ENCODE data around the gene SYNE2. TPM values are rescaled to one million over a fixed set of nuclear protein-coding genes. Genes with fewer than 3 reads are reported as not detected.
"Not testable (repeated sequence)": the region's sequence is repeated elsewhere in the genome, so short reads cannot be mapped to it uniquely, and the experiment has no call there.

Gene SYNE2
- total RNA-seq (2014; rRNA removed; shearing (Covaris generic)) = 131 and 150 TPM in 2 replicates
- 212 and 232 TPM in 2 replicates for total RNA-seq (2022)
- percentile 91 among the genes with signal in this experiment for Bru-seq, nascent RNA
- percentile 93 among the genes with signal in this experiment for BruChase-seq, experiment 1, labeled RNA remaining after a 6-hour chase
- BruChase-seq, experiment 2, labeled RNA remaining after a 2-hour chase = percentile 89 among the genes with signal in this experiment
- long read RNA-seq, partial matches to known transcripts = 17 of 69 reads
- long read RNA-seq, other reads (novel, unspliced or antisense) = 52 of 69 reads

DNA sequence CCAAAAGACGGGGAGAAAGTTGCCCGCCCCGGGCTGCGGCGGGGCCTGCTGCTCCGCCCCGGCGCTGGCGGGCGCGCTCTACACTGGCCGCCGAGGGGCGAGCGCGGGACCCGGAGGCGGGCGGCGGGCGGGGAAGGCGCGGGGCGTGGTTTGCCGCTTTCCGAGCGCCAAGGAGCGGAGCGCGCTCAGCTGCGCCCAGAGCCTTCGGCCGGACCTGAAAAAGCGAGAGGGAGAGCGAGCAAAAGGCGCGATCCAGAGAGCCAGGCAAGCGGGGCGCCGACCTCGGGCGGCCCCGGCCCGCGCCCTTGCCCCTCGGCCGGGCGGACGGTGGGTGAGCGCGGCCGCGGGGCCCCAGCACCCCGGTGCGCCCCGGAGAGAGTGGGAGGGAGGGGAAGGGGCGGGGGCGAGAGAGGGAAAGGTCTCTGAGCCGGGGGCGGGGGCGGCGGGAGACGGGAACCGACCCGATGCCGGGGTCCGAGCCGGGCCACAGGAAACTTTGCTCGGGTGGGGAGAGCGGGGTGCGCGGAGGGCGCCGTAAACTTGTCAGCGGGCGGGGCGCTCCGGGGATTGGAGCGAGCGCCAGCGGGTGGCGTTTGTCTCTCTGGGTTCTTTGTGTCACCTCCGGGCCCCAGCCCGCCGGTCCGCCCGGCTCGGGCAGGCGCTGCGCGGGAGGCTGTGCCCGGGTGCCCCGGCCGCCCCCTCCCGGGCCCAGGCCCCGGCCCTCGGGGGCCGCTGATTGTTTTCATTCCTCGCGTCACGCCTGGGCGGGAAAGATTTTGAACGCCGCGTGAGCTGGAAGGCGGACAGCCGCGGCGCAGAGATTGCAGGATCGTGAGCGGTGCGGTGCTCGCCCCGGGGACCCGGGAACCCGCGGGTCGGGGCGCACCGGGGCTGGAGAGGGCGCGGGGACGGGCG is at the start of gene SYNE2:
Gene SYNE2, plus strand, starts transcription at position 188 of the 915 bp plus-strand sequence. CDS start 56,145 bp downstream, outside the sequence.
- peak within 1 kb of the TSS; percentile 84 for H2AFZ ChIP-seq (ENCODE audit: low read length)
- H3K36me3 ChIP-seq (ENCODE audit: insufficient read depth, low read length) = no peaks in the 10 kb centered on the region
- peaks cover 45% of the 10 kb centered on the region for H3K79me2 ChIP-seq (ENCODE audit: insufficient read depth, low read depth, low read length)
- POLR2A ChIA-PET = interaction anchor here (0.7 to 1.4 kb wide), 4 partner anchors 13 to 150 kb away, joined by 3 to 5 read pairs (median 4); no protein-coding TSS in a partner anchor
- H3K9me2 ChIP-seq (ENCODE audit: insufficient read depth, low read length) = no peaks in the 10 kb centered on the region
- H4K20me1 ChIP-seq (ENCODE audit: insufficient read depth, low read length) = peaks cover 5% of the 10 kb centered on the region; the same call in 1 of the 2 replicates
- intact Hi-C loops (cut with micrococcal nuclease; ENCODE audit: unreplicated experiment) = loop anchor here (1.0 to 5.0 kb wide), 7 partner anchors 17 to 649 kb away; partner anchors contain the start of genes SGPP1, ZBTB1 and ZBTB25
- no peaks in the 10 kb centered on the region for H3K9me3 ChIP-seq (ENCODE audit: low read length)
- no peak for TF ChIP-seq EZH2phosphoT487 (IDR thresholded peaks at IDR 0.05; ENCODE audit: borderline replicate concordance, low read depth, low read length)
- TF ChIP-seq, protein P1, sequence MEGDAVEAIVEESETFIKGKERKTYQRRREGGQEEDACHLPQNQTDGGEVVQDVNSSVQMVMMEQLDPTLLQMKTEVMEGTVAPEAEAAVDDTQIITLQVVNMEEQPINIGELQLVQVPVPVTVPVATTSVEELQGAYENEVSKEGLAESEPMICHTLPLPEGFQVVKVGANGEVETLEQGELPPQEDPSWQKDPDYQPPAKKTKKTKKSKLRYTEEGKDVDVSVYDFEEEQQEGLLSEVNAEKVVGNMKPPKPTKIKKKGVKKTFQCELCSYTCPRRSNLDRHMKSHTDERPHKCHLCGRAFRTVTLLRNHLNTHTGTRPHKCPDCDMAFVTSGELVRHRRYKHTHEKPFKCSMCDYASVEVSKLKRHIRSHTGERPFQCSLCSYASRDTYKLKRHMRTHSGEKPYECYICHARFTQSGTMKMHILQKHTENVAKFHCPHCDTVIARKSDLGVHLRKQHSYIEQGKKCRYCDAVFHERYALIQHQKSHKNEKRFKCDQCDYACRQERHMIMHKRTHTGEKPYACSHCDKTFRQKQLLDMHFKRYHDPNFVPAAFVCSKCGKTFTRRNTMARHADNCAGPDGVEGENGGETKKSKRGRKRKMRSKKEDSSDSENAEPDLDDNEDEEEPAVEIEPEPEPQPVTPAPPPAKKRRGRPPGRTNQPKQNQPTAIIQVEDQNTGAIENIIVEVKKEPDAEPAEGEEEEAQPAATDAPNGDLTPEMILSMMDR (conservative IDR thresholded peaks at IDR 0.05; ENCODE audit: low read length) = peak; percentile 56
- no TSS peak for BruUV-seq (replicated peaks)
- peak within 1 kb of the TSS; percentile 92 for H3K4me3 ChIP-seq (ENCODE audit: low read depth, low read length, poor library complexity, severe bottlenecking)
- DNase-seq (ENCODE audit: low spot score) = peak; percentile 91
- H3K27ac ChIP-seq (ENCODE audit: low read depth, low read length, poor library complexity, severe bottlenecking) = peak within 1 kb of the TSS; percentile 83
- H3K4me2 ChIP-seq (ENCODE audit: low read length) = peak within 1 kb of the TSS; percentile 99
- CTCF ChIA-PET (ENCODE audit: unreplicated experiment) = no interaction called here
- H3K4me1 ChIP-seq (ENCODE audit: insufficient read depth, low read length, poor library complexity, severe bottlenecking) = peaks cover 37% of the 10 kb centered on the region

- CTCF ChIA-PET (ENCODE audit: unreplicated experiment); BruUV-seq (replicated peaks); H4K20me1 ChIP-seq (ENCODE audit: insufficient read depth, low read length); H3K4me2 ChIP-seq (ENCODE audit: low read length); H3K36me3 ChIP-seq (ENCODE audit: insufficient read depth, low read length); H3K27ac ChIP-seq (ENCODE audit: low read depth, low read length, poor library complexity, severe bottlenecking); H2AFZ ChIP-seq (ENCODE audit: low read length); intact Hi-C loops (cut with micrococcal nuclease; ENCODE audit: unreplicated experiment); H3K4me3 ChIP-seq (ENCODE audit: low read depth, low read length, poor library complexity, severe bottlenecking); H3K79me2 ChIP-seq (ENCODE audit: insufficient read depth, low read depth, low read length); H3K9me3 ChIP-seq (ENCODE audit: low read length); DNase-seq (ENCODE audit: low spot score); H3K9me2 ChIP-seq (ENCODE audit: insufficient read depth, low read length); H3K4me1 ChIP-seq (ENCODE audit: insufficient read depth, low read length, poor library complexity, severe bottlenecking); POLR2A ChIA-PET: not testable (repeated sequence)
These were observed 49.5 kb upstream of the SYNE2 start for GRCh38 chr14:63803221-63803791.

DNA sequence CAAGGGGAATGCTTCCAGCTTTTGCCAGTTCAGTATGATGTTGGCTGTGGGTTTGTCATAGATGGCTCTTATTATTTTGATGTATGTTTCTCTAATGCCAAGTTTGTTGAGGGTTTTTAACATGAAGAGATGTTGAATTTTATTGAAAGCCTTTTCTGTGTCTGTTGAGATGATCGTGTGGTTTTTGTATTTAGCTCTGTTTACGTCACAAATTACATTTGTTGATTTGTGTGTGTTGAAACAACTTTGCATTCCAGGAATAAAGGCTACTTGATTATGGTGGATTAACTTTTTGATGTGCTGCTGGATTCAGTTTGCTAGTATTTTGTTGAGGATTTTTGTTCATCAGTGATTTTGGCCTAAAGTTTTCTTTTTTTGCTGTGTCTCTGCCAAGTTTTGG is 46.7 kb upstream of the SYNE2 start:
- intact Hi-C loops (cut with micrococcal nuclease; ENCODE audit: unreplicated experiment); H3K27ac ChIP-seq (ENCODE audit: low read depth, low read length, poor library complexity, severe bottlenecking); H2AFZ ChIP-seq (ENCODE audit: low read length); DNase-seq (ENCODE audit: low spot score); CTCF ChIA-PET (ENCODE audit: unreplicated experiment); H3K4me1 ChIP-seq (ENCODE audit: insufficient read depth, low read length, poor library complexity, severe bottlenecking); H3K4me3 ChIP-seq (ENCODE audit: low read depth, low read length, poor library complexity, severe bottlenecking); H3K9me3 ChIP-seq (ENCODE audit: low read length); H3K79me2 ChIP-seq (ENCODE audit: insufficient read depth, low read depth, low read length); H3K4me2 ChIP-seq (ENCODE audit: low read length); H3K9me2 ChIP-seq (ENCODE audit: insufficient read depth, low read length); BruUV-seq (replicated peaks); H3K36me3 ChIP-seq (ENCODE audit: insufficient read depth, low read length); H4K20me1 ChIP-seq (ENCODE audit: insufficient read depth, low read length): not testable (repeated sequence)
- POLR2A ChIA-PET = interaction anchor here (0.5 to 0.6 kb wide), 3 partner anchors 17 to 493 kb away, joined by 3 to 9 read pairs (median 6); no protein-coding TSS in a partner anchor

- H3K4me3 ChIP-seq (ENCODE audit: low read depth, low read length, poor library complexity, severe bottlenecking); BruUV-seq (replicated peaks); intact Hi-C loops (cut with micrococcal nuclease; ENCODE audit: unreplicated experiment); H3K79me2 ChIP-seq (ENCODE audit: insufficient read depth, low read depth, low read length); H2AFZ ChIP-seq (ENCODE audit: low read length); H3K4me2 ChIP-seq (ENCODE audit: low read length); H3K4me1 ChIP-seq (ENCODE audit: insufficient read depth, low read length, poor library complexity, severe bottlenecking); DNase-seq (ENCODE audit: low spot score); H3K9me2 ChIP-seq (ENCODE audit: insufficient read depth, low read length); H4K20me1 ChIP-seq (ENCODE audit: insufficient read depth, low read length); CTCF ChIA-PET (ENCODE audit: unreplicated experiment); H3K9me3 ChIP-seq (ENCODE audit: low read length); H3K36me3 ChIP-seq (ENCODE audit: insufficient read depth, low read length); H3K27ac ChIP-seq (ENCODE audit: low read depth, low read length, poor library complexity, severe bottlenecking); POLR2A ChIA-PET: not testable (repeated sequence)
These were observed 41.1 kb upstream of the SYNE2 start for GRCh38 chr14:63811692-63812091.
